Upper lobe of left lung (tissue), 4 donors: ENCODE measurements around the gene NXT1.

Source experiments
- CTCF ChIP-seq, 6 experiments: fragments of 450-650 bp in 4 of 6; fragments of 200-600 bp in 2 of 6; sonication (generic) in 2 of 6; IDR thresholded peaks; one replicate each; pipeline ENCODE4 v1.5.1; 2016 to 2019; ENCODE audit warnings: antibody characterized with exemption in 6 of 6
- EP300 ChIP-seq, 4 donors: sonication (generic); formaldehyde crosslinking; IDR thresholded peaks; one replicate each; pipeline ENCODE4 v1.5.1; 2017; ENCODE audit warnings: antibody characterized with exemption in 4 of 4, control low read depth in 2 of 4
- POLR2AphosphoS5 ChIP-seq, 2 donors: sonication (generic); formaldehyde crosslinking; IDR thresholded peaks; one replicate each; pipeline ENCODE4 v1.5.1; 2017; ENCODE audit warnings: antibody characterized with exemption in 2 of 2

GRCh38 chr20:23370274-23370673, 19.7 kb downstream of the NXT1 start:
- TF ChIP-seq CTCF (IDR thresholded peaks at IDR 0.05): no peak
- TF ChIP-seq EP300 (IDR thresholded peaks at IDR 0.05): no peak
- TF ChIP-seq POLR2AphosphoS5 (IDR thresholded peaks at IDR 0.05): no peak
